GM12878 (cell line): ENCODE results near the gene ARID1A. TPM values are rescaled to one million over a fixed set of nuclear protein-coding genes. Genes with fewer than 3 reads are reported as not detected.

Experiments
- CUX1 ChIP-seq: IDR thresholded peaks from 2 replicates; pipeline ENCODE4 v1.6.1; 2012; ENCODE audit warnings: improper control_type of control experiment, low read depth, low read length; ENCODE audit not compliant: insufficient replicate concordance
- IKZF1 ChIP-seq: fragments of 450-650 bp; conservative IDR thresholded peaks from 2 replicates; pipeline ENCODE4 v1.6.1; 2017; ENCODE audit warnings: antibody characterized with exemption, mild to moderate bottlenecking
- IRF4 ChIP-seq: IDR thresholded peaks from 2 replicates; pipeline ENCODE4 v1.6.1; 2011; ENCODE audit warnings: low read depth, low read length
- MEF2B ChIP-seq: fragments of 450-650 bp; IDR thresholded peaks from 2 replicates; pipeline ENCODE4 v1.6.1; 2018; ENCODE audit warnings: mild to moderate bottlenecking, moderate library complexity; ENCODE audit not compliant: partially characterized antibody, poor library complexity, severe bottlenecking
- MLLT1 ChIP-seq: fragments of 450-650 bp; IDR thresholded peaks from 2 replicates; pipeline ENCODE4 v1.6.1; 2016; ENCODE audit warnings: mild to moderate bottlenecking
- MTA3 ChIP-seq: IDR thresholded peaks from 2 replicates; pipeline ENCODE4 v1.6.1; 2012; ENCODE audit warnings: low read length, inconsistent platforms, borderline replicate concordance
- POLR2A ChIP-seq: IDR thresholded peaks from 2 replicates; pipeline ENCODE4 v1.6.1; 2011; ENCODE audit warnings: low read depth, mild to moderate bottlenecking, low read length
- RFX5 ChIP-seq: IDR thresholded peaks from 2 replicates; pipeline ENCODE4 v1.6.1; 2011; ENCODE audit warnings: low read depth, low read length, improper control_type of control experiment
- RUNX3 ChIP-seq: IDR thresholded peaks from 2 replicates; pipeline ENCODE4 v1.6.1; 2012; ENCODE audit warnings: low read length, inconsistent platforms
- SIX5 ChIP-seq: IDR thresholded peaks from 2 replicates; pipeline ENCODE4 v1.6.1; 2011; ENCODE audit warnings: mild to moderate bottlenecking, low read depth, low read length, moderate library complexity; ENCODE audit not compliant: severe bottlenecking
- YY1 ChIP-seq: IDR thresholded peaks from 2 replicates; pipeline ENCODE4 v1.6.1; 2011; ENCODE audit warnings: low read depth, mild to moderate bottlenecking, low read length
- polyA plus RNA-seq, 11 experiments: library from polyadenylated mRNA; depleted of rRNA in 4 of 11; unstranded in 6 of 11; stranded (reverse) in 5 of 11; fragments of >200 nt; fragmentation: Nextera tagmentation in 4 of 11; fragmentation: Illumina TruSeq in 1 of 11; extraction: Ambion mirVana in 4 of 11; extraction: Trizol in 1 of 11; gene quantifications; 1 replicate in 1 of 11; 2 replicates in 10 of 11; pipeline versions ENCODE4 v1.2.1 to v1.2.3, GENCODE V29; 2011 to 2016; ENCODE audit warnings: inconsistent platforms in 2 of 11, missing spikeins in 2 of 11, low read depth in 1 of 11
- total RNA-seq, 4 experiments: library from RNA; depleted of rRNA in 3 of 4; stranded (reverse); fragments of >200 nt in 3 of 4; fragmentation: Illumina TruSeq in 1 of 4; extraction: Trizol in 1 of 4; gene quantifications; 2 replicates each; pipeline versions ENCODE4 v1.2.1 to v1.2.3, GENCODE V29; 2013 to 2021

The ARID1A gene
- total and polyA plus RNA-seq, 10 of the 15 experiments (the other 5 are each of a cell fraction or from before 2014, with no cell fraction given), result 10.0 to 98.0 (median 23.5) TPM

DNA sequence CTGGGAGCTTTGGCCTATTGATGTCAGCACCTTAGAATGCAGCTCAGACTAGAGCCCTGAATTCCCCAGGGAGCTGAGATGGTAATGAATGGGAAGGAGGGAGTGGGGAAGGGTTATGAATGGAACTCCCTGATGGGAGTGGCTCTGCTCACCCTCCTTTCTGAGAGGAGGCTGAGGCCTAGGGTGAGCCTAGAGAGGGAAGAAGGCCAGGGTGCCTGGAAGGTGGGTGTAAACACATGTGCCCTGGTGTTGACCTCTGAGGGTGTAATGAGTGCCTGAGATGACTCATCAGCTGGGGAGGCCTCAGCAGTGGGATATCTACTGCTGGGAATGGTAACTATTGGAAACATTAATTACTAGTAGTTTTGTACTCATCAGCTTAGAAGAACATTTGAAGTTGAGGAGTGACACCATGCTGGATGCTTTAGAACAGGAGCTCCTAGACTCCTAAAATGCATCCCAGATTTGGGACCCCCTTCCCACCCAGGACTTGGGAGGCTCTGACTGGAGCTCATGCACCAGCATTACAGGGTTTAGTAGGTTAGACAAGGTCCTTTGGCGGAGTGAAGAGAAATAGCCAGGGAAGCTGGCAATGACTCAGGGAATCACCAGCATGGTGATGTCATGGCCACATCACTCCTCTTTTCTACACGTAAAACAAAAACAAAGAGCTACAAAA is 76.0 kb downstream of the ARID1A start (continued):
- 0 out of 2 replicates have a peak, but pooled peaks have one; percentile 60 for TF ChIP-seq IRF4
- TF ChIP-seq POLR2A, result peak; percentile 43
- no peak for TF ChIP-seq MLLT1
- TF ChIP-seq SIX5, result no peak
- peak; percentile 72 for TF ChIP-seq MEF2B
- 0 out of 2 replicates have a peak, but pooled peaks have one; percentile 20 for TF ChIP-seq RUNX3
- peak; percentile 40; the same call in 1 of the 2 replicates for TF ChIP-seq IKZF1
- no peak for TF ChIP-seq RFX5
- no peak for TF ChIP-seq CUX1
- no peak for TF ChIP-seq YY1
- TF ChIP-seq MTA3, result no peak
